Measurements from ENCODE around the gene SLC6A16.
A peak's percentile ranks its signal among the peaks of the same experiment; 100 is the strongest.
"Not testable (repeated sequence)": the region's sequence is repeated elsewhere in the genome, so short reads cannot be mapped to it uniquely, and the experiment has no call there.

SLC6A16 gene

DNA sequence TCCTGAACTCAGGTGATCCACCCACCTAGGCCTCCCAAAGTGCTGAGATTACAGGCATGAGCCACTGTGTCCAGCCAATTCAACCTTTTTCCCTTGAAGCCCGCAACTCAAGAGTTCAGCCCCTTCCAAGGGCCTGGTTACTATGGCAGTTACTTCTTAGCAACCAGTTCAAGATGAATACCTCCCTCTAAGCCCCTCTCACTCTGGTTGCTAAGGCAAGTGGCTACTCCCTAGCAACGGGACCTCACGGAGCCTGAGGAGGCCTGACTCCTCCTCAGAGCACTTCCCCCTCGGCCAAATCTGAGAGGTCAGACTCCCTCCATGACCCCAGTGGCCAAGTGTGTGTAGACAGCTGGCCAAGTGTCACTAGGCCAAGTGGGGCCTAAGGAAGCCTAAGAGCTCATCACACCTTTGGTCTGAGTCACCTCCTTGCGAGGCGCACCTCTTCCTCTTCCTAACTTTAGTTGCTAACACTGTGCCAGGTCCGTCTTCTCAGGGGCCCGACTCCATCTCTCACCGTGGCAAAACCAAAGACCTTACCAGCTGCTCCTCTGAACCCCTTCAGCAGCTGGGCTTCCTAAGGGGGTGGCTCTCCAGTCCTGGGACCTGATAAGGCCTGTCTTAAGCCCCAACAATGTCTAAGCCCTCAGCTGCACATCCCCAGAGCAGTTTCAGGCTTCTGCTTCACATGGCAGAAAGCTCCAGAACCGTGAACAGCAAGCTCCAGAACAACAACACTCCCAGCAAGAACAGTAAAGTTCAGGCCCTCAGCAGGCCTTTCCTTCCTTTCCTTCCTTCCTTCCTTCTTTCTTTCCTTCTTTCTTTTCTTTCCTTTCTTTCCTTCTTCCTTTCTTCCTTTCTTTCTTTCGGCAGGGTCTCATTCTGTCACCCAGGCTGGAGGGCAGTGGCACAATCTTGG is 19.8 kb upstream of the SLC6A16 start:
- DNase-seq (ENCODE audit: low spot score) = no peak

DNA sequence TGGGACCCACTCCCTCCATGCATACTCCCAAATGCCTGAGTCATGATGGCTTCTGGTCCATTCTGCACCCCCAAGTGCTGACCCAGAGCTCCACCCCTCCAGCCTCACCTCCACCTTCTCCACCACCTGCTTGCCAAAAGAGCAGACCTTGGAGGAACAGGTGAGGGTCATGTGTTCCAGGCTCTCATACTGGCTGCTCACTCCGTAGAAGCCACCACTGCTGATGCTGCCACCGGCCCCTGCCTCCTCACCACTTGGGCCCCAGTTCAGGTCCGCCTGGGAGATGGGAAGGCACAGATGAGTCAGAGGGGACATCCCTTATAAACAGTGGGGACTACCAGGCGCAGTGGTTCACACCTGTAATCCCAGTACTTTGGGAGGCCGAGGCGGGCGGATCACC is 18.1 kb upstream of the SLC6A16 start:
- DNase-seq (ENCODE audit: low spot score) = no peak

- no peak for DNase-seq (ENCODE audit: low spot score)
Observed at GRCh38 chr19:49342291-49342721, 17.3 kb upstream of the SLC6A16 start.

DNA sequence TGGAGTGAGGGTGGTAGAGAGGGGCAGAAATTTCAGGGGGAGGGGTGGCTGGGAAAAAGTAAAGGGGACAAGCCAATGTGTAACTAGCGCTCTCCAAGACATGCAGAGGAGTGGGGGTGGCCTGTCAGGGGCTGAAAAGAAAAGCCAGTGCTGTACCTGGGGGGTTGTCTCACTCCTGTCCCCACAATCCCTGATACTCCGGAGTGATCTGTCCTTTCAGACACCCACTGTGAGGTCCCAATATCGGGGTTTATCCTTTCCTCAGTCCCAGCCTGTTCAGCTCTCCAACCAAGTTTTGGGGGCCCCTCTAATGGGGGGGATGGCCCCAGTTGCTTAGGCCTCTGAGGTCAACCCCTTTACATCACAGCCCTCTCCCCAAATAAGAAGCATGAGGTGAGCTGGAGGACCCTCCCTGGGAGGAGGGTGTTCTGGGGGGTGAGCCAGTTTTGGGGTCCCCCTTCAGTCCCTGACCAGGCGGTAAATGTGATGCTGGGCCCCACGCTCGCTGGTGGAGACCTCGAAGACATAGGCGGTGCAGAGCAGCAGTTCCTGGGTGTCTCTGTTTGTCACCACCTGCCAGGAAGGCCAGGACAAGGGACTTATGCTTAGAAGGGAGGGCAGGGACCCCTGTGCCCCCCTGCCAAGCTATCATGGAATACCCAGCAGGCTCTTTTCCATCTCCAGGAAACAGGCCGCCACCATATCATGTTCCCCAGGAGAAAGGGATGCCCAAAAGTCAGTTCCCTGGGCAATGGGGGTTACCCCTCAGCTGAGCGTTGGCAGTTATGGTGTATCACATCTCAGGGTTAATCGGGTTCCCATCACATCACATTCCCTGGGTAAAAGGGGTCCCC is 16.1 kb upstream of the SLC6A16 start:
- no peak for DNase-seq (ENCODE audit: low spot score)

- DNase-seq (ENCODE audit: low spot score) = peak; percentile 31
Observed at GRCh38 chr19:49340069-49340864, 15.3 kb upstream of the SLC6A16 start.

GRCh38 chr19:49339301-49340068 is 14.5 kb upstream of the SLC6A16 start:
- DNase-seq (ENCODE audit: low spot score) = peak; percentile 94

- DNase-seq (ENCODE audit: low spot score) = peak; percentile 40
Observed at GRCh38 chr19:49338691-49339300, 13.8 kb upstream of the SLC6A16 start.

GRCh38 chr19:49338023-49338677 is 13.2 kb upstream of the SLC6A16 start:
- no peak for DNase-seq (ENCODE audit: low spot score)

DNA sequence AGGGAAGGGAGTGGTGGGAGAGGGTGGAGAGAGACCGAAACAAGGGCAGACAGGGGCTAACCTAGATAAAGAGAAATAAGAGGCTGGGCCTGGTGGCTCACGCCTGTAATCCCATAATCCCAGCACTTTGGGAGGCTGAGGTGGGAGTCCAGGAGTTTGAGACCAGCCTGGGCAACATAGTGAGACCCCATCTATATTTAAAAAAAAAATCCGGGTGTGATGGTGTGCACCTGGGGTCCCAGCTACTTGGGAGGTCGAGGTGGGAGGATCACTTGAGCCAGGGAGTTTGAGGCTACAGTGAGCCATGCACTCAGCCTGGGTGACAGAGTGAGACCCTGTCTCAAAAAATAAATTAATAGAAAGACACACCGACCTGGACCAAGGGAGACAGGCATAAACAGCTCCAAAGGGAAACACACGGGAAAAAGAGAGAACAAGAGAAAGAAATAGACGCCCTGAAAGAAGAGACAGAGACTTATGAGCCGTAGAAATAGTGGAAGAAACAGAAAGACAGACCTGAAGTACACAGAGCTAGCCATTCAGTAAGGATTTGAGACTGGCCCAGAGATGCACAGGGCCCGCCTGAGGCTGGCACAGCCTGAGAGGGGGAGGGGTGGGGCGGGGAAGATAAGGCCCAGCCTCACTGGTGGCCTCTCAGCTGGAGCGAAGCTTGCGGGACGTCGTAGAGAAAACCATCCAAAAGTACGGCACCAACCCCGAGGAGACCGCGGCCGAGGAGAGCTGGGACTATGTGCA is 12.5 kb upstream of the SLC6A16 start:
- DNase-seq (ENCODE audit: low spot score) = no peak

DNA sequence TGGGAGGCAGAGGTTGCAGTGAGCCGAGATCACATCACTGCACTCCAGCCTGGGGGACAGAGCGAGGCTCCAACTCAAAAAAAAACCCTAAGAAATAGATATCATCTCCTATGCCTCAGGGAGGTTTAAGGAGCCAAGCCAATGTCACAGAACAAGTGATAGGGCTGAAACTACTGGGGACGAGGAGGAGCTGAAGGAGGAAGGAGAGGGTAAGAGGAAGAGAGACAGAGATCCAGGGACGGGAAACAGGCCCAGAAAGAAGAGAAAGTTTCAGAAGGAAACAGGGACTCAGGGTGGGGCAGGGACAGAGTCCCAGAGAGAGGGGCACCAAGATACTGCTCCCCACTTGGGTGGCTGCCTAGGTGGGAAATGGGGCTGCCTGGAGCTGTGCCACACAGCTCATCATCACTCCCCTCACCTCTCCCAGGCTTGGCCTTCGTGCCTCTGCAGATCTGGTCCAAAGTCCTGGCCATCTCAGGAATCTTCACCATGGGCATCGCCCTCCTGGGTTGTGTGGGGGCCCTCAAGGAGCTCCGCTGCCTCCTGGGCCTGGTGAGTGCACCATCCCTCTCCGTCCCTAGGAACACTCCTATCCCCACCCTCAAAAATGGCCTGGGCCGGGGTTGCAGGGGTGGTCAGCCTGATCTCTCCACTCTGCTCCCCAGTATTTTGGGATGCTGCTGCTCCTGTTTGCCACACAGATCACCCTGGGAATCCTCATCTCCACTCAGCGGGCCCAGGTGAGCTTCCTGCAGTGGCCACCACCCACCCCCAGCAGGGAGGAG is 11.7 kb upstream of the SLC6A16 start:
- DNase-seq (ENCODE audit: low spot score) = no peak

DNA sequence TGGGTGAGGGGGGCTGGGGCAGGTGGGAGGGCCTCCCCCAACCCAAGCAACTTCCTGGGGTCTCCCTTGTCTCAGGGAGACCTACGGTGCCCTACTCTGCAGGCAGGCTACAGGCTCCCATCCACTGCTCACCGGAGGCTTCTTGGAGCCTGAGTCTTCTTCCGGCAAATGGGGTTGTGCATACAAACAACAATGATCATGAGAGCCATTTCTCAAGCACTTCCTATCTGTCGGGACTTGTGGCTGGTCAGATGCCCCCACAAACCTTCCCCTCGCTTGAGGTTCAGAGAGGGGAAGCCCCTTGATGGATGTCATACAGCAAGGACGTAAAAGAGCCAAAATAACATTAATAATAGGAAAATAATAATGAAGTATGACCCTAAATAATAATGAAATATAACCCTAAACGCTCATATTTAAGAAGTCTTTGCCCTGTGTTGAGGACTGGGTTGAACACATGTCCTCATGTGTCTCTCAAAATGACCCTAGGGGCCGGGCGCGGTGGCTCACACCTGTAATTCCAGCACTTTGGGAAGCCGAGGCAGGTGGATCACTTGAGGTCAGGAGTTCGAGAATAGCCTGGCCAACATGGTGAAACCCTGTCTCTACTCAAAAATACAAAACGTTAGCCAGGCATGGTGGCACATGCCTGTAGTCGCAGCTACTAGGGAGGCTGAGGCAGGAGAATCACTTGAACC is 10.9 kb upstream of the SLC6A16 start:
- no peak for DNase-seq (ENCODE audit: low spot score)

DNA sequence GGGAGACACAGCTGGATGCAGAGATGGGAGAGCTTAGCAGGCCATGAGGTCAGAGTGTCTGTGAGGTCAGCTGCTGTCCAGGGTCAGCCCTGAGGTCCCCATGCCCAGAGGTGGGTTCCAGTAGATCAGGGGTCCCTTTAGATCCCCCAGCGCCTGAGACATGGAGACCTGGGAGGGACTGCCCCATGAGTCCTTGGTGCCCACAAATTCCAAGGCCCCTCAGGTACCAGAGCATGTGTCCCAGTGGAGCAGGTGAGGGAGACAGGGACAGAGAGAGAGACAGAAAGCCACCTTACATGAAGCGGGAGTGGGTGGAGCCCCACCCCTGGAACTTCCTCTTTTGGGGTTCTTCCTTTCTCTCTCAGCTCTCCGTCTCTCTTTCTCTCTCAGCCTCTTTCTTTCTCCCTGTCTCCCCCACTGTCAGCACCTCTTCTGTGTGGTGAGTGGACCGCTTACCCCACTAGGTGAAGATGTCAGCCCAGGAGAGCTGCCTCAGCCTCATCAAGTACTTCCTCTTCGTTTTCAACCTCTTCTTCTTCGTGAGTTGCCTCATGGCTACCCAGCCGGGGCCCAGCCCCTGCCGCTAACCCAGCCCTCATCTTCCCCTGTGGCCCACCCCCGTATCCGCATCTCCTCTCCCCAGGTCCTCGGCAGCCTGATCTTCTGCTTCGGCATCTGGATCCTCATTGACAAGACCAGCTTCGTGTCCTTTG is 10.2 kb upstream of the SLC6A16 start, which contains the start of gene CD37:
CD37 (plus strand) TSS at position 336 of the 713 bp plus-strand sequence; CDS start at position 471, 135 bp downstream.
- no peak for DNase-seq (ENCODE audit: low spot score)

- DNase-seq (ENCODE audit: low spot score) = no peak
Observed at GRCh38 chr19:49333811-49334288, 8.9 kb upstream of the SLC6A16 start.

GRCh38 chr19:49333418-49333805 is 8.4 kb upstream of the SLC6A16 start:
- DNase-seq (ENCODE audit: low spot score) = no peak

DNA sequence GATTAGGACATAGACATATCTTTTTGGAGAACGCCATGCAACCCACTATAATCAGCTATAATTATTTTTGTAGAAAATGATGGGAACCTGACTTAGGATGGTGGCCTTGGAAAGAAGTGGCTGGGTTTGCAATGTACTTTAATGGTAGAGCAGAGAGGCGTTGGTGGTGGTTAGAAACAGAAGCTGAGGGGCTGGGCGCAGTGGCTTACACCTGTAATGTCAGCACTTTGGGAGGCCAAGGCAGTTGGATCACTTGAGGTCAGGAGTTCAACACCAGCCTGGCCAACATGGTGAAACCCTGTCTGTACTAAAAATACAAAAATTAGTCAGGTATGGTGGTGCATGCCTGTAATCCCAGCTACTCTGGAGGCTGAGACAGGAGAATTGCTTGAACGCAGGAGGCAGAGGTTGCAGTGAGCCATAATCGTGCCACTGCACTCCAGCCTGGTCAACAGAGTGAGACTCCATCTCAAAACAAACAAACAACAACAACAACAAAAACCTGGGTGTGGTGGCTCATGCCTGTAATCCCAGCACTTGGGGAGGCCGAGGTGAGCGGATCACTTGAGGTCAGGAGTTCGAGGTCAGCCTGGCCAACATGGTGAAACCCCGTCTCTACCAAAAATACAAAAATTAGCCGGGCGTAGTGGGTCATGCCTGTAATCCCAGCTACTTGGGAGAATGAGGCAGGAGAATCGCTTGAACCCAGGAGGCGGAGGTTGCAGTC is 7.9 kb upstream of the SLC6A16 start:
- DNase-seq (ENCODE audit: low spot score) = not testable (repeated sequence)

- peak; percentile 62 for DNase-seq (ENCODE audit: low spot score)
Observed at GRCh38 chr19:49331616-49332055, 6.6 kb upstream of the SLC6A16 start.
